NCI-H69 (cell line): ENCODE measurements around the gene CELF4.
A peak's percentile ranks its signal among the peaks of the same experiment; 100 is the strongest.

ENCODE experiments used
- DNase-seq: peaks from one replicate; lab custom pipeline; 2025; lab: John Stamatoyannopoulos, UW

CELF4 gene

DNA sequence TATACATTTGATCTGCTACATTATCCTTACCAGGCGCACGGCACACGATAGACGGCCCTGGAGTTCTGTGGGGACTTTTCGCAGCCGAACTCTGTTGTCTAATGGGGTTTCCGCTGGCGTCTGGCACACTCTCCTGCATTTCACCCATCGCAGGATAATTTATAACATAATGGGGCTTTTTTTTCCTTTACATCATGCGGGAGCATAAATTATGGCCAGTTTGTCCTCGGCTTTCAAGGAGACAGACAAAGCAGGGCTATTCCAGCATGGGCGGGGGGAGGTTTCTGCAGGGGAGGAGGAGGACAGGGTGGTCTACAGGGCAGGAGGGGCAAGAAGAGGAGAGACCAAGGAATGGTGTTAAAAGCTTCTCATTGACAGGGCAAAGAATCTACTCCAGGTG lies 279.8 kb downstream of the CELF4 start:
- DNase-seq = peak; percentile 53

- no peak for DNase-seq
These were observed 281.3 kb downstream of the CELF4 start for GRCh38 chr18:37284260-37284659.

DNA sequence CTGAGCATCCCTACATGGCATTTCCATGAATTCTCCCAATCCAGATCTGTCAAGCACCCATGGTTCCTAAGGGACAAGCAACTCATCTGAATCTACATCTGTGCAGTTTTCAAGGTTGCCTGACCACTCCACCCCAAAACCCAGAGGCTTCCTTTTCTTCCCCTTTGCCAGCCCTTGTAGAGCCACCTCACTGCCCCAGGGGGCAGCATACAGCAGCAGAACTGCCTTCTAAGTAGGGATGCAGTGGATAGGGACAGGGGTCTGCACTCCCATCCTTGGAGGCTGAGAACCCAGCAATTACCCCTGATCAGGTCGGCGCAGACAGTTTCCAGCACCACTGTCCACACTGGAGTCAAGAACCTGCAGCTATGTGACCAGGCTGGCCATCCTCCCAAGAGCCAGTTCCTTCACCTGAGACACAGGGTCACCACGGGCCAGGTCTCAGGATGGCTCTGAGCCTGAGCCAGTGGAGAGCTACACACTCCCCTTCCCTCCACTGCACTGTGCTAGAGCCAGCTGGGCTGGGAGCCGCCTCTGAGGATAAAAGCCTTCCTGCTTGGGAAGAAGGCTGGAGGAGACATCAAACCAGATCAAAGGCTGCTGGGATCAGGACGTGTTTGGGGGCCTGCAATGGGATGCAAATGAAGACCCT lies 283.1 kb downstream of the CELF4 start:
- DNase-seq = peak; percentile 57

DNA sequence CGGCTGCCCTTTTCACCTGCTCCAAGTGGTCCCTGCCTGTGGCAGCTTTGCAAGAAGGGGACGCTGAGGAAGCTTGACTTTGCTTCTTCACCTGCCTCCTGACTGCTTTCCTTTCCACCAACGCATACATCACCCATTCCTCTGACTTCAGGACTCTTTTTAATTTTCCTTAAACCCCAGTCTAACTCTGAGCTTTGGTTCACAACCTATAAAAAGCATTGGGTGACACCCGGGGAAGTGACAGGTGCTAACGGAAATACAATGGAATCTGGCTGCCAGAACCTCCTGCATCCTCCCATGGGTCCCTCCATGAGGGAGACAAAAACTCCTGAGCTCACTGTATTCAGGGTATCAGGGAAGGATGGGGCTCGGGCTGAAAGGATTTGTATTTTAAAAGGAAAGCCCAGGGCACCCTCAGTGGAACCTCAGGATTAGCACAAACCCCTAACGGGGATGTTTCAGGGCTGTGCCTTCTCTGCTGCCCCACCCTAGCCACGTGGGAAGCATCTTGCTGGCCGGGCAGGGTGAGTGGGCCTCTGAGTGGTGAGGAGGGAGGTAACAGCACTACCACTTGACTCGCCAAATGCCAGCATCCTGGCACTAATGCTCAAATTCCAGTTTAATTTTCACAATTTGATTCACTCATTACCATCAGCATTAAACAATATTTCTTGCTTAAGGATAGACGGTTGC lies 284.8 kb downstream of the CELF4 start:
- DNase-seq = no peak

GRCh38 chr18:37277804-37278203 lies 287.8 kb downstream of the CELF4 start:
- no peak for DNase-seq

DNA sequence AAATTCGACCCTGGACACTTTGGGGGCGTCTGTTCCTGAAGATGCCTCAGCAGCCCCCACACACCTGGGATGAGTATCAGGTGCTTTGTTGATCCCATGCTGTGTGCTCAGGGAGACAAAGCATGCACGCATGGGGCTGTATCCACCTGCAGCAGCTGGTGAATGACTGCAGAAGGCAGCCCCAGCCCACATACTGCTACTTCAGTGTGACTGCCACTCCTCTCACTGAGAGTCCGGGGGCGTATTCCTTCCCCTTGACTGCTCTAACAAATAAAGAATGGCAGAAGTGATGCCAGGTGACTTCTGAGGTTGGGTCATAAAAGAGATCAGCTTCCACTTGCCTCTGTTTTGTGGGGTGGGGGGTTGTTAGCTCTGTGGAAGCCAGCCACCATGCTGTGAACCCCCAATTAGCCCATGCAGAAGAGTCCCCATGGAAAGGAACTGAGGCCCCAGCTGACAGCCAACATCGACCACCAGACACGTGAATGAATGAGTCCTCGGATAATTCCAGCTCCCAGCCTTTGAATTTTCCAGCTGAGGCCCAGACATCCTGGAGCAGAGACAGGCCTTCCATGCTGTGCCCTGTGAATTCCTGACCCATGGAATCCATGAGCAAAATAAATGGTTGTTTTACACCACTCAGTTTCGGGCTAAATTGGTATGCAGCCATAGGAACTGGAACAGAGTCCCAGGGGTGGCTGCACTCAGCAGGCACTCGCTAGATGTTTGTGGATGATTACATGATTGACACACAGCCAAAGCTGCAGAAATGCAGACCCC lies 289.3 kb downstream of the CELF4 start:
- DNase-seq = peak; percentile 68

- no peak for DNase-seq
These were observed 290.3 kb downstream of the CELF4 start for GRCh38 chr18:37275237-37275741.

DNA sequence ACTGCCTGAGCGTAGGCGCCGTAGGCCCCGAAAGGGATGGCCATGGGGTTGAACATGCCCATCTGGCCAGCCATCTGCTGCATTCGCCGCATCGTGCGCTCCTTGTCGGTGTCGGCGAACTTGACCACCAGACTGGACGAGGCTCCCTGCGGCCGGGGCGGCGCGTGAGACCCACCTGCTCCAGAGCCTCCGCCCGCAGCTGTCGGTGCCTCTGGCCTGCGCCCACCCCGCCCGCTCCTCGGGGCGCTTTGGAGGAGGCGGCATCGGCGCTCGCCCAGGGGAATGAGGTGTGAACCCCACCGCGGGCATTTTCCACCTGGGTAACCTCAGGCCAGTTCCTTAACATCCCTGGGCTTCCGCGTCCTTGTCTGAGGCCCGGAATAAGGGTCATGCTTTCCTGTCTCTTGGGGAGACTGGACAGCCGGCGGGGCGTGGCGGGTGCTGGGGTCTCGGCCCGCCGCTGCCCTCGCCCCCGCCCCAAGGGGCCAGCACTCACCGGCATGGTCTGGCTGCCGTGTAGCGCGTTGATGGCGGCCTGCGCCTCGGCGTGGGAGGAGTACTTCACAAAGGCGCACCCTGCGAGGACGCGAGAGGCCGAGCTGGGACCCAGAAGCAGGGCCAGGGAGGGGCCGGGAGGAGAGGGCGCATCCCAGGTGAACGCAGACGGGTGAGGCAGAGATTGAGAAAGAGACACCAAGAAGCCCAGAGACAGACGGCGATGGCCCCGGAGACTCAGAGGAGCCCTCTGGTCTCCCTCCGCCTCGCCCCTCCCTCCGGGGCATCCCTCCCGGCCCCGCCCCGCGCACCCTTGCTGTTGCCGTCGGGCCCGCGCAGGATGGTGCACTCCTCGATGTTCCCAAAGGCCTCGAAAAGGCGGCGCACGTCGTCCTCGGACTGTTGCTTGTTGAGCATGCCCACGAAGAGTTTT lies 291.0 kb downstream of the CELF4 start:
- DNase-seq = no peak

DNA sequence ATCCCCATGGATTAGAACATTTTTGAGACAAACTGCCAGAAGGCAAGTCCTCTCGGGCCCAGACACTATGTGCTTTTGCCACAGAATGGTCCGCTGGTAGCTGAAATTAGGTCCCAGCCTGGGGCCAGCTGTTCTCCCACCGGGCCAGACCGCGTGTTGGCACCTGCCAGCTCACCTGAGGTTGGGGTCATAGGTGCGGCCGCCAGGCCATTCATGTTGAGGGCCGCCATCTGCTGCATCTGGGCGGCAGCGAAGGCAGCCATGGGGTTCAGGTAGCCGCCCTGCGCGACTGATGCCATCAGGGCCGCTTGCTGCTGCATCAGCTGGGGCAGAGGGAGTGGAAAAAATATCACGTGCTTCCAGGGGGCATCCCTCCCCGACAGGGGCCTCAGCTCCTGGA lies 292.8 kb downstream of the CELF4 start:
- DNase-seq = peak; percentile 92

GRCh38 chr18:37272226-37272625 lies 293.4 kb downstream of the CELF4 start:
- peak; percentile 93 for DNase-seq

DNA sequence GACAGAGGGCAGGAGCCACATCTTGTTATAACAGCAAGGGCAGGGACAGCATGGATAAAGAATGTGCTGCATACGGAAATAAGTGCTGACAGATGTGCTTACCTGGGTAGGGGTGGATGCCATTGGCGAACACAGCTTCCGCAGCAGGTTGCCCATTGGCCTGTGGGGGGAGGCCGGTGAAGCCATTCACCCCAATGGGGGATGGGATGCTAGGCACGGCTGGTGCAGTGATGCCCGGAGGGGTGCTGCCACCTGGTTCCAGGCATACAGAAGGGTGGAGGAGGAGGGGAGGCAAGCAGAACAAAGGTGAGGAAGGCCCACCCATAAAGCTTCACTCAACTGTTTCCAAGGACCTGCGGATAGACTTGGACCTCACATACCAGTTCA lies 294.9 kb downstream of the CELF4 start:
- DNase-seq = no peak

DNA sequence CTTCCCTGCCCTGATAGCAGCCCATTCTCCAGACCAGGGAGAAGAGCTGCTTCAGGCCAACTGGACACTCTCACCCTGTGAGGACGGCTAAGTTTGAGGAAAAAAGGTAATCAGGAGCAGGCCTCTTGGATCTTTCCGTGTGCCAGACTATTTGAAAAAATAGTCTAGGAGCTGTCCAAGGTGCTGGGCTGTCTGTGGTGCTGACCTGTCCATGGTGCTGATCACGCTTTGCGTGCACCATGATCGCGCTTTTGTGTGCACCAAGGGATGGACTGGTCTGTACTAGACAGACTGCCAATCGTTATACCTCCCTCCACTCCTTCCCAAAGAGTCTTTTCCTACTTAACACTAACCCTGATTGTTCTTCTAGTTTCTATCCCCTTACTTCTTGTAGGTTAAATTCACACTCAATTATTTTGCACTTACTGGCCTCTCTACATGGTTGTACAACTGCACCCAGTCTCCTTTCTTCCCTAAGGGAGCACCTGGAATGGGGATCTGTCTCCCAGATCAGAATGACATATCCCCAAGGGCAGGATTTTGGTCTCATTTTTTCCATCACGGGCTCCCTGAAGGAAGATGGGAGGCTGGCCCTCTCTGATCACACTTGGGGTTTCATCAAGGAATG lies 295.4 kb downstream of the CELF4 start:
- no peak for DNase-seq

- peak; percentile 30 for DNase-seq
These were observed 299.3 kb downstream of the CELF4 start for GRCh38 chr18:37266290-37266689.

DNA sequence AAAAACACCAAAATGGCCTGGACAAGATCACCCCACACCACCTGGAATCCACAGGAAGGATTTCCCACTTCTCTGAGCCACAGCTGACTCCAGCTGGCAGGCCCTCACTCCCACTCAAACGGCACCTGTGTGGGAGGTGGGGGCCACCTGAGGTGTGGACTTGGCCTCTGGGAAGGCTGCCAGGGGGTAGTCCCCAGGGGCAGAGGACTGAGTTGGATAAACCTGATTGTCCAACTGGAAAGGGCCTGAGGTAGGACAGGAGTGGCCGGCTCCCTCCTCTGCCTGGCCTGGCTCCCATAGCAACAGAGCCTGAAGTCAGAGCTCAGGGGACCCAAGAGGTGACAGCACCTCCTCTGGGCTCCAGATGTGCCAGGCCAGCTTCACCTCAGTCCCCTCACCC lies 300.2 kb downstream of the CELF4 start:
- peak; percentile 87 for DNase-seq

- DNase-seq = no peak
These were observed 300.6 kb downstream of the CELF4 start for GRCh38 chr18:37264956-37265355.

DNA sequence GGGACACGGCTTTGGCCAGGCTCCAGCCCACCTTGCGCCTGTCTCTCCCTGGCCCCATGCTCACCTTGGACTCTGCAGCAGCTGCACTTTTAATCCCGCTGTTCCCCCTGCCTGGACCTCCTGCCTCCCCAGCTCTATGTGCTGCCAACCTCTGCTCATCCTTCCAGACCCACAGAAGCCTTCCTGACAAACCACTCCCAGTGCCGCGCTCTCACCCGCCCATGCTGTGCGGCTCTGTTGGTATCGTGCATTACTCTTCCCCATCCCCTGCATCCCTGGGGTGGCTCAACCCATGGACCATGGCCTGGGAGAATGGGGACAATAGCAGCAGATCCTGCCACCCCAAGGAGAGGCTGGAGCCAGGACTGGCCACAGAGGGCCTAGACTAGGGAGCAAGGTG lies 303.6 kb downstream of the CELF4 start:
- DNase-seq = no peak

- DNase-seq = peak; percentile 62
These were observed 304.3 kb downstream of the CELF4 start for GRCh38 chr18:37261246-37261840.

- no peak for DNase-seq
These were observed 305.1 kb downstream of the CELF4 start for GRCh38 chr18:37260367-37261093.

GRCh38 chr18:37259711-37260110 lies 305.9 kb downstream of the CELF4 start:
- no peak for DNase-seq

- no peak for DNase-seq
These were observed 306.8 kb downstream of the CELF4 start for GRCh38 chr18:37258819-37259218.
